HL-60/S4 treated with retinoic acid at 250 ng/mL for 4 days and 3 days (cell line): Measurements from ENCODE around the gene USP3.

ENCODE experiments used
- in situ Hi-C: fragments of 300-500 bp; cut with MboI; formaldehyde crosslinking; loops from 2 replicates; pipeline ENCODE4 v1.7.0; 2022; ENCODE audit warnings: low sequenced_read_pairs

The USP3 gene

GRCh38 chr15:63572749-63573464 is 68.5 kb downstream of the USP3 start:
- in situ Hi-C loops, result no loop called here

- in situ Hi-C loops, result no loop called here
Measured at GRCh38 chr15:63573533-63573932, 69.1 kb downstream of the USP3 start.

GRCh38 chr15:63575312-63575711 is 70.9 kb downstream of the USP3 start:
- in situ Hi-C loops, result loop anchor here (25.0 kb wide), 1 partner anchor 288 kb away; the partner anchor contains the start of gene APH1B

GRCh38 chr15:63576441-63576840 is 72.0 kb downstream of the USP3 start:
- in situ Hi-C loops, result loop anchor here (25.0 kb wide), 1 partner anchor 289 kb away; the partner anchor contains the start of gene APH1B

- in situ Hi-C loops, result loop anchor here (25.0 kb wide), 1 partner anchor 295 kb away; the partner anchor contains the start of gene APH1B
Measured at GRCh38 chr15:63582179-63582578, 77.8 kb downstream of the USP3 start.

- in situ Hi-C loops, result loop anchor here (25.0 kb wide), 1 partner anchor 296 kb away; the partner anchor contains the start of gene APH1B
Measured at GRCh38 chr15:63582718-63583426, 78.5 kb downstream of the USP3 start.

GRCh38 chr15:63586790-63587189 is 82.4 kb downstream of the USP3 start:
- in situ Hi-C loops, result loop anchor here (25.0 kb wide), 1 partner anchor 299 kb away; the partner anchor contains the start of gene APH1B

- in situ Hi-C loops, result loop anchor here (25.0 kb wide), 1 partner anchor 300 kb away; the partner anchor contains the start of gene APH1B
Measured at GRCh38 chr15:63587527-63587926, 83.1 kb downstream of the USP3 start.

GRCh38 chr15:63588826-63589225 is 84.4 kb downstream of the USP3 start:
- in situ Hi-C loops, result loop anchor here (25.0 kb wide), 1 partner anchor 302 kb away; the partner anchor contains the start of gene APH1B

GRCh38 chr15:63593705-63594671 is 89.6 kb downstream of the USP3 start:
- in situ Hi-C loops, result loop anchor here (25.0 kb wide), 1 partner anchor 307 kb away; the partner anchor contains the start of gene APH1B

GRCh38 chr15:63595065-63595464 is 90.7 kb downstream of the USP3 start:
- in situ Hi-C loops, result loop anchor here (25.0 kb wide), 1 partner anchor 308 kb away; the partner anchor contains the start of gene APH1B

- in situ Hi-C loops, result loop anchor here (25.0 kb wide), 1 partner anchor 308 kb away; the partner anchor contains the start of gene APH1B
Measured at GRCh38 chr15:63595688-63596087, 91.3 kb downstream of the USP3 start.

- in situ Hi-C loops, result loop anchor here (25.0 kb wide), 1 partner anchor 309 kb away; the partner anchor contains the start of gene APH1B
Measured at GRCh38 chr15:63596676-63597037, 92.3 kb downstream of the USP3 start.

- in situ Hi-C loops, result loop anchor here (25.0 kb wide), 1 partner anchor 310 kb away; the partner anchor contains the start of gene APH1B
Measured at GRCh38 chr15:63597038-63597790, 92.8 kb downstream of the USP3 start, which contains the start of gene FBXL22. Gene FBXL22 (plus strand): TSS chr15:63597387. CDS start chr15:63597393, 6 bp downstream.

- in situ Hi-C loops, result loop anchor here (25.0 kb wide), 1 partner anchor 311 kb away; the partner anchor contains the start of gene APH1B
Measured at GRCh38 chr15:63597821-63598220, 93.4 kb downstream of the USP3 start.

GRCh38 chr15:63598473-63599400 is 94.3 kb downstream of the USP3 start:
- in situ Hi-C loops, result loop anchor here (25.0 kb wide), 1 partner anchor 311 kb away; the partner anchor contains the start of gene APH1B

- in situ Hi-C loops, result loop anchor here (25.0 kb wide), 1 partner anchor 312 kb away; the partner anchor contains the start of gene APH1B
Measured at GRCh38 chr15:63599401-63600000, 95.1 kb downstream of the USP3 start.
